Gastroesophageal sphincter (tissue), 4 donors: ENCODE data around the gene BABAM2. TPM values are rescaled to one million over a fixed set of nuclear protein-coding genes. Genes with fewer than 3 reads are reported as not detected.
A peak's percentile ranks its signal among the peaks of the same experiment; 100 is the strongest.

Experiments
- ATAC-seq: fragments of 150-250 bp; one replicate; pipeline ENCODE4 v1.9.1; 2016; ENCODE audit warnings: mild to moderate bottlenecking, moderate library complexity
- H3K27ac ChIP-seq, 4 donors: fragments of 200-600 bp; sonication (generic) in 3 of 4; 1 replicate in 3 of 4; 2 replicates in 1 of 4; pipeline ENCODE4 v1.5.1; 2016 to 2019
- H3K27me3 ChIP-seq: fragments of 200-600 bp; sonication (generic); one replicate; pipeline ENCODE4 v1.5.1; 2019
- H3K36me3 ChIP-seq, 2 donors: fragments of 200-600 bp; sonication (generic); one replicate each; pipeline ENCODE4 v1.5.1; 2019; ENCODE audit warnings: control low read depth in 1 of 2
- H3K4me1 ChIP-seq, 3 donors: fragments of 200-600 bp; sonication (generic); 1 replicate in 2 of 3; 2 replicates in 1 of 3; pipeline ENCODE4 v1.5.1; 2016 to 2019; ENCODE audit warnings: control low read depth in 2 of 3
- H3K4me3 ChIP-seq, 2 donors: fragments of 200-600 bp; sonication (generic); one replicate each; pipeline ENCODE4 v1.5.1; 2019; ENCODE audit warnings: mild to moderate bottlenecking in 1 of 2, moderate library complexity in 1 of 2
- H3K9me3 ChIP-seq, 3 donors: fragments of 200-600 bp; sonication (generic); one replicate each; pipeline ENCODE4 v1.5.1; 2017 to 2019; ENCODE audit warnings: control low read depth in 2 of 3
- EP300 ChIP-seq: sonication (generic); formaldehyde crosslinking; IDR thresholded peaks from one replicate; pipeline ENCODE4 v1.6.1; 2017; ENCODE audit warnings: antibody characterized with exemption, mild to moderate bottlenecking
- POLR2A ChIP-seq, 2 donors: fragments of 450-650 bp; IDR thresholded peaks; one replicate each; pipeline ENCODE4 v1.6.1; 2017; ENCODE audit warnings: antibody characterized with exemption in 2 of 2, mild to moderate bottlenecking in 2 of 2, moderate library complexity in 1 of 2
- POLR2AphosphoS5 ChIP-seq: sonication (generic); formaldehyde crosslinking; IDR thresholded peaks from one replicate; pipeline ENCODE4 v1.6.1; 2017; ENCODE audit warnings: antibody characterized with exemption
- WGBS, 2 donors: methylation state at CpG; one replicate each; pipeline ENCODE4 v1.1.5; 2018; ENCODE audit warnings: low coverage in 1 of 2; 5-methylcytosine and 5-hydroxymethylcytosine counted together
- total RNA-seq, 4 donors: library from RNA; depleted of rRNA; stranded (reverse); fragments of >200 nt; gene quantifications; one replicate each; pipeline ENCODE4 v1.1.0, GENCODE V29; 2016
- TF ChIP-seq, protein P1 (sequence below), 4 experiments: fragments of 200-600 bp in 2 of 4; fragments of 450-650 bp in 2 of 4; sonication (generic) in 1 of 4; IDR thresholded peaks; one replicate each; pipeline ENCODE4 v1.5.1; 2017 to 2019; ENCODE audit warnings: antibody characterized with exemption in 4 of 4, mild to moderate bottlenecking in 2 of 4, moderate library complexity in 2 of 4

The BABAM2 gene
- total RNA-seq, 4 donors from 2014 or later, result 28.5 to 43.6 (median 37.4) TPM

GRCh38 chr2:28283861-28284260 is 393.3 kb downstream of the BABAM2 start:
- TF ChIP-seq POLR2AphosphoS5, result no peak
- TF ChIP-seq EP300, result no peak
- TF ChIP-seq, protein P1, sequence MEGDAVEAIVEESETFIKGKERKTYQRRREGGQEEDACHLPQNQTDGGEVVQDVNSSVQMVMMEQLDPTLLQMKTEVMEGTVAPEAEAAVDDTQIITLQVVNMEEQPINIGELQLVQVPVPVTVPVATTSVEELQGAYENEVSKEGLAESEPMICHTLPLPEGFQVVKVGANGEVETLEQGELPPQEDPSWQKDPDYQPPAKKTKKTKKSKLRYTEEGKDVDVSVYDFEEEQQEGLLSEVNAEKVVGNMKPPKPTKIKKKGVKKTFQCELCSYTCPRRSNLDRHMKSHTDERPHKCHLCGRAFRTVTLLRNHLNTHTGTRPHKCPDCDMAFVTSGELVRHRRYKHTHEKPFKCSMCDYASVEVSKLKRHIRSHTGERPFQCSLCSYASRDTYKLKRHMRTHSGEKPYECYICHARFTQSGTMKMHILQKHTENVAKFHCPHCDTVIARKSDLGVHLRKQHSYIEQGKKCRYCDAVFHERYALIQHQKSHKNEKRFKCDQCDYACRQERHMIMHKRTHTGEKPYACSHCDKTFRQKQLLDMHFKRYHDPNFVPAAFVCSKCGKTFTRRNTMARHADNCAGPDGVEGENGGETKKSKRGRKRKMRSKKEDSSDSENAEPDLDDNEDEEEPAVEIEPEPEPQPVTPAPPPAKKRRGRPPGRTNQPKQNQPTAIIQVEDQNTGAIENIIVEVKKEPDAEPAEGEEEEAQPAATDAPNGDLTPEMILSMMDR (IDR thresholded peaks at IDR 0.05), result no peak
- no peak for TF ChIP-seq POLR2A (IDR thresholded peaks at IDR 0.05)
- Histone ChIP-seq H3K4me3 (no peak overlapping the region), H3K4me1 (peaks cover 0 to 17% (median 0%) of the 10 kb centered on the region in 3 donors), H3K9me3 (no peaks in the 10 kb centered on the region), H3K36me3 (no peaks in the 10 kb centered on the region), H3K27me3 (no peaks in the 10 kb centered on the region), H3K27ac (no peak overlapping the region)
- no peak for ATAC-seq
- WGBS, 2 donors, result 62 to 95% methylated on average over 1 of the region's 1 CpG

- Histone ChIP-seq H3K36me3 (no peaks in the 10 kb centered on the region), H3K27me3 (no peaks in the 10 kb centered on the region), H3K9me3 (no peaks in the 10 kb centered on the region), H3K4me1 (peaks cover 0 to 17% (median 0%) of the 10 kb centered on the region in 3 donors), H3K4me3 (no peak overlapping the region), H3K27ac (peak overlapping the region in 2 of 4 donors; percentile 40 to 47)
- peak; percentile 16 for TF ChIP-seq POLR2AphosphoS5
- TF ChIP-seq, protein P1 (IDR thresholded peaks at IDR 0.05), result no peak
- ATAC-seq, result no peak
- 58 to 87% methylated on average over 3 to 5 of the region's 5 CpGs for WGBS, 2 donors
Measured at GRCh38 chr2:28286678-28287077, 396.1 kb downstream of the BABAM2 start.

- Histone ChIP-seq H3K27me3 (no peaks in the 10 kb centered on the region), H3K27ac (peak overlapping the region in 1 of 4 donors; percentile 47), H3K9me3 (no peaks in the 10 kb centered on the region), H3K4me1 (peaks cover 0 to 17% (median 0%) of the 10 kb centered on the region in 3 donors), H3K4me3 (no peak overlapping the region), H3K36me3 (no peaks in the 10 kb centered on the region)
- no peak for ATAC-seq
- WGBS, 2 donors, result 53 to 71% methylated on average over 4 of the region's 4 CpGs
- TF ChIP-seq POLR2A (IDR thresholded peaks at IDR 0.05) (no peak), POLR2AphosphoS5 (peak; percentile 38)
Measured at GRCh38 chr2:28287256-28287915, 396.9 kb downstream of the BABAM2 start.

DNA sequence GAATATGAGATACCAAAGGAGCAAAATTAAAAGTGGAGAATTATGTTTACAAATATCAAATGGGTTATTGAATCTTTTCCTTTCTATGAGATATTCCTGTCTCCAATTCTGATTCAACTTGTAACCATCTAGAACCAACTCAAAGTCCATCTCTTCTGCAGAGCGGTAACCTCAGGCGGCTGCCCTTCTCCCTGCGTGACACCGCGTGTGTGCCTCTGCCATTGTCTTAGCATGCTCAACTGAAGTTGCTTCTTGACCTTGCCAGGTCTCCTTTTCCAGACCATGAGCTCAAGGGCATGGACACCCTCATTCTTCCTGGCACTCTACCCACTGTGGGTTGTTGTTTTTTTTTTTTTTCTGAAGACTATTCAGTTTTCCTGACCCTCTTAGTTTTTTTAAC is 398.1 kb downstream of the BABAM2 start:
- H3K9me3 ChIP-seq, result no peaks in the 10 kb centered on the region
- no peak overlapping the region for H3K27ac ChIP-seq
- no peak overlapping the region for H3K4me3 ChIP-seq
- WGBS, 2 donors, result 93 to 96% methylated on average over 3 to 5 of the region's 5 CpGs
- H3K27me3 ChIP-seq, result no peaks in the 10 kb centered on the region
- TF ChIP-seq EP300 (no peak), POLR2AphosphoS5 (no peak), POLR2A (IDR thresholded peaks at IDR 0.05) (no peak)
- TF ChIP-seq, protein P1 (IDR thresholded peaks at IDR 0.05), result no peak
- ATAC-seq, result no peak
- H3K4me1 ChIP-seq, result peaks cover 0 to 17% (median 0%) of the 10 kb centered on the region in 3 donors
- no peaks in the 10 kb centered on the region for H3K36me3 ChIP-seq

DNA sequence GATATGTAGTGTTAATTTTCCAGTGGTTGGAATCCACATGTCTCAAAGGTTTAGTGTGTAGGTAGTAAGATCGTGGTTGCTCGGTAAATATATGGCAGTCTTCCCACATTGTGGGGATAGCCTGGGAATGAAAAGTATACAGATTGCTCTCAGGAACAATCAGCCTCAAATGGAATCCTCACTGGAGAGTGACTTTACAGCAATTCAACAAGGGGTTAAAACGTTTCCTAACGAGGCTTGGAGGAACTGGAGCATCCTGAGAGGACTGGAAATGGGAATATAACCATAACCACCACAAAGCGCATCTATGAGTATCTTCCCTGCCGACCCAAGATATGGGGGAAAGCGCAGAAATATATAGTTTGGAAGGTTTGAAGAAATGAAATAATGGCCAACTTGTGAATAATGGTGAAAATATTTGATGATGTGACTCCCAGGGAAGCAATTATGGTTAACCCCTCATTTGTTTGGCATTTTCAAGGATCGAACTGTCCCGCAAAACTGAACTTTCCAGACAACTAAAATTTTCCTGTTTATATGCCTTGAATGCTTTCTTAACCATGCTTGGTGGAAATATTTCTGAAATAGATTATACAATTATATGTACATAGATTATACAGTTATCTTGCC is 401.4 kb downstream of the BABAM2 start:
- H3K36me3 ChIP-seq, result no peaks in the 10 kb centered on the region
- no peaks in the 10 kb centered on the region for H3K27me3 ChIP-seq
- H3K4me3 ChIP-seq, result no peak overlapping the region
- no peak overlapping the region for H3K27ac ChIP-seq
- 88 to 91% methylated on average over 5 to 9 of the region's 9 CpGs for WGBS, 2 donors
- peaks cover 0 to 9% (median 0%) of the 10 kb centered on the region in 3 donors for H3K4me1 ChIP-seq
- TF ChIP-seq POLR2A (IDR thresholded peaks at IDR 0.05), result no peak
- TF ChIP-seq, protein P1 (IDR thresholded peaks at IDR 0.05), result no peak
- TF ChIP-seq EP300, result no peak
- no peak for TF ChIP-seq POLR2AphosphoS5
- no peaks in the 10 kb centered on the region for H3K9me3 ChIP-seq
- no peak for ATAC-seq
